Smooth muscle cell of the coronary artery (primary cell): ENCODE results near the gene WTAP. TPM values are rescaled to one million over a fixed set of nuclear protein-coding genes. Genes with fewer than 3 reads are reported as not detected.

Experiments
- total RNA-seq: library from RNA; depleted of rRNA; stranded (reverse); fragments of >200 nt; gene quantifications from 2 replicates; pipeline ENCODE4 v1.2.3, GENCODE V29; 2014; ENCODE audit warnings: low replicate concordance

The WTAP gene
- 83.6 and 102 TPM in 2 replicates for total RNA-seq

DNA sequence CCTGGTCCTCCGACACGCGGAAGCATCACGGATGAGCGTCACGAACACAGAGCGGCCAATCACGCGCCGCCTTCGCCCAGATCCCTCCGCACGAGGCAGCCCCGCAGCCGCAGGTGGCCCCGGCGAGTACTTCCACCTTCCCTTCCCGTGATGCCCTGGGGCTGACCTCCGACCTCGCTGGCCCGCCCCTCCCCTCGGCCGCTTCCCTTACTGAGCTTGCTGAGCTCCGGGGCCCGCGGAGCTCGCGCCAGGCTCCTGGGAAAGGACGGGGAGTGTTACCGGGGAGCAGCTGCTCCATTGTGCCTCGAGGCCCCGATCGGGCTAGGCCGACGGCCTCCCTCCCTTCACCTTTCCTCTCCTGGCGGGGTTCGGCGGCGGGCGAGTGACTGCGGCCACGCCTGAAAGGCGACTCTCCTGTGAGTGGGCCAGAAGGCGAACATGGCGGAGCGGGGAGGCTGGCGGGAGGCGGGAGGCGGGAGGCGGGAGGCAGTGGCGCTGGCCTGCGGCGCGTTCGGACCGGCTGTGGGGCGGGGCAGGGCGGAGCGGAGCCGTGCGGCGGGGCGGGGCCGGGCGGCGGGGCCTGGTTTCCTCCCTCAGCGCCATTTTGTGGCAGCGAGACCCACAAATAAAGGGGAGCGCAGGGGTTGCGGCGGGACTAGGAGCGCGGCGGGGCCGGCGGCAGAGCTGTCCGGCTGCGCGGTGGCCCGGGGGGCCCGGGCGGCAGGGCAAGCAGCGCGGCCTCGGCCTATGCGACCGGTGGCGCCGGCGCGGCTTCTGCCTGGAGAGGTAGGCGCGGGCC, at the start of gene WTAP:
Gene WTAP, plus strand, starts transcription at position 589 of the 799 bp plus-strand sequence. CDS start 8,760 bp downstream, outside the sequence.

DNA sequence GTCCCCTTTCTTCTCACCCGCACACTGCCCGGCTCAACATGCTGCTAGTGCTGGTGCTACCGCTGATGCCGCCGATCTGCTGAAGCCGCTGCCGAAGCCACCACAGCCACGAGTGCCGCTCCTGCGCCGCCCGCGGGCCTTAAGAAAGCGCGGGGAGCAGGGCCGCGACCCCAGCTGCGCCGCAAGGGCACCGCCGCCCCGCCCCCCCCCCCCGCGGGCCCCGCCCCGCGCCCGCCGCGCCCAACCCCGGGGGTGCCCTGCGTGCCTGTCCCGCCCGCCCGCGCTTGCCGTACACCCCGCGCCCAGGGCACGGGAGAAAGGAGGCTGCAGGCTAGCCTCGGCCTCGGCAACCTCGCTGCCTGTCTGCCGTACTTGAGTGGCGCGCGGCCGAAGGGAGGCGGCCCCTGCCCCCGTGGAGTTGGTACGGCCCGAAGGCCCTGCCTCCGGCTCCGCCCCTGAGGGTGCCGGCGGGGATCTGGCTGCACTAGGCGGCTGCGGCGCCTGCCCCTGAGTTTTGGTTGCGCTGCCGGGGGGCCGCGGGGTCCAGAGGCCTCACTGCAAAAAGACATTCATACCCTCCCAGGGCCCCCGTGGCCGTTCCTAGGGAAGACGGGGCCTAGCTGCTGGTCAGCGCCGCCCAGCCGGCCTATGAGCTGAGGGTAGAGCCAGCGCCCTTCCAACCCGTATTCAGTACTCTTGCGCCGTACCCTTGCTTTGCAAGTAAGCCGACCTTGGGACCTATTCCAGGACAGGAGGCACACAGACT, 34.0 kb upstream of the WTAP start, which contains the start of gene SOD2:
Gene SOD2, minus strand, starts transcription at position 114 of the 766 bp plus-strand sequence. Its CDS starts 74 bp downstream, at position 40.

GRCh38 chr6:159761873-159762680, 34.8 kb downstream of the WTAP start, which contains the start of gene ACAT2:
ACAT2 (plus strand) TSS chr6:159762045; CDS start chr6:159762088, 43 bp downstream.

GRCh38 chr6:159789377-159790148, 62.3 kb downstream of the WTAP start, which contains the start of gene TCP1:
TCP1 (minus strand) TSS chr6:159789602; CDS start chr6:159789468, 134 bp downstream.

GRCh38 chr6:159790149-159790955, 63.0 kb downstream of the WTAP start, which contains the start of gene MRPL18:
MRPL18 (plus strand) TSS chr6:159790467; CDS start chr6:159790588, 121 bp downstream.

DNA sequence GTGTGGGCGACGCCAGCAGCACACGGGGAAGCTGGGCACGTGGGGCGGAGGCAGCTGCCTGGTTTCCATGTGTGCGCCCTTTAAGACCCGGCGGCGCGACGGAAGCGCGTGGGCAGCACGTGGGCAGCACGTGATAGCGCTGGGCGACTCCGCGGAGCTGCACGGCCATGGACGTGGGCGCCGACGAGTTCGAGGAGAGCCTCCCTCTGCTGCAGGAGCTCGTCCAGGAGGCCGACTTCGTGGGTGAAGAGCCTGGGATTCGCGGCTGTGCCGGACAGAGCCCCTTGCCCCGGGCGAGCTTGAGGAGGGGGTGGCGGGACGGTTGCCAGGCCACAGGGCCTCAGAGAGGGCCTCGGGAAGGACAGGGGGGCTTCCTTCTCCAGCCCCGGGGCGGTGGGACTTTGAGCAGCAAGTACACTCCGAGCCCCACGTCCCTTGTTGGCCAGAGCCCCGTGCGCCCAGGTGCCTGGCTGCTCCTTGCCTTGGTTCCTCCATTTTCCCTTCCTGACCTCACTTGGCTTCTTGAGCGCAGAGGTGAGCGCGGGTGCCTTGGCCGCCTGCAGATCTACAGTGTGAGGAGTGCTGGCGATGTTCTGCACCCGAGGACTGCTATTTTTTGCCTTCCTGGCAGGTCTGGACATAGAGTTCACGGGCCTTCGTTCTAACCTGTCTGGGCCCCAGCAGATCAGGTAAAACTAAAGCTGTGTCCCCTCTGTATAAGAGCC, 73.0 kb downstream of the WTAP start, which contains the start of gene PNLDC1:
Gene PNLDC1, plus strand, starts transcription at position 136 of the 725 bp plus-strand sequence. Its CDS starts 32 bp downstream, at position 168.

Other genes starting within 250 kb of the WTAP start
- gene SOD2, start 34.3 kb upstream of the WTAP start, total RNA-seq = 308 and 7,525 TPM in 2 replicates
- 20.0 and 58.9 TPM in 2 replicates for gene ACAT2, start 34.5 kb downstream of the WTAP start, total RNA-seq
- 265 and 378 TPM in 2 replicates for gene TCP1, start 62.1 kb downstream of the WTAP start, total RNA-seq
- gene MRPL18, start 63.0 kb downstream of the WTAP start, total RNA-seq = 48.6 and 79.1 TPM in 2 replicates
- gene PNLDC1, start 72.8 kb downstream of the WTAP start, total RNA-seq = 0.23 TPM in 1 of 2 replicates, not detected in the other
- gene MAS1, start 163.5 kb downstream of the WTAP start, total RNA-seq = under 0.01 TPM in 1 of 2 replicates, not detected in the other
- gene IGF2R, start 241.6 kb downstream of the WTAP start, total RNA-seq = 98.5 and 237 TPM in 2 replicates